ENCODE results near the gene RGS14. TPM values are rescaled to one million over a fixed set of nuclear protein-coding genes. Genes with fewer than 3 reads are reported as not detected.

The RGS14 gene, protein sequence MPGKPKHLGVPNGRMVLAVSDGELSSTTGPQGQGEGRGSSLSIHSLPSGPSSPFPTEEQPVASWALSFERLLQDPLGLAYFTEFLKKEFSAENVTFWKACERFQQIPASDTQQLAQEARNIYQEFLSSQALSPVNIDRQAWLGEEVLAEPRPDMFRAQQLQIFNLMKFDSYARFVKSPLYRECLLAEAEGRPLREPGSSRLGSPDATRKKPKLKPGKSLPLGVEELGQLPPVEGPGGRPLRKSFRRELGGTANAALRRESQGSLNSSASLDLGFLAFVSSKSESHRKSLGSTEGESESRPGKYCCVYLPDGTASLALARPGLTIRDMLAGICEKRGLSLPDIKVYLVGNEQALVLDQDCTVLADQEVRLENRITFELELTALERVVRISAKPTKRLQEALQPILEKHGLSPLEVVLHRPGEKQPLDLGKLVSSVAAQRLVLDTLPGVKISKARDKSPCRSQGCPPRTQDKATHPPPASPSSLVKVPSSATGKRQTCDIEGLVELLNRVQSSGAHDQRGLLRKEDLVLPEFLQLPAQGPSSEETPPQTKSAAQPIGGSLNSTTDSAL
- 2.0 and 6.0 TPM in 2 replicates for total RNA-seq

DNA sequence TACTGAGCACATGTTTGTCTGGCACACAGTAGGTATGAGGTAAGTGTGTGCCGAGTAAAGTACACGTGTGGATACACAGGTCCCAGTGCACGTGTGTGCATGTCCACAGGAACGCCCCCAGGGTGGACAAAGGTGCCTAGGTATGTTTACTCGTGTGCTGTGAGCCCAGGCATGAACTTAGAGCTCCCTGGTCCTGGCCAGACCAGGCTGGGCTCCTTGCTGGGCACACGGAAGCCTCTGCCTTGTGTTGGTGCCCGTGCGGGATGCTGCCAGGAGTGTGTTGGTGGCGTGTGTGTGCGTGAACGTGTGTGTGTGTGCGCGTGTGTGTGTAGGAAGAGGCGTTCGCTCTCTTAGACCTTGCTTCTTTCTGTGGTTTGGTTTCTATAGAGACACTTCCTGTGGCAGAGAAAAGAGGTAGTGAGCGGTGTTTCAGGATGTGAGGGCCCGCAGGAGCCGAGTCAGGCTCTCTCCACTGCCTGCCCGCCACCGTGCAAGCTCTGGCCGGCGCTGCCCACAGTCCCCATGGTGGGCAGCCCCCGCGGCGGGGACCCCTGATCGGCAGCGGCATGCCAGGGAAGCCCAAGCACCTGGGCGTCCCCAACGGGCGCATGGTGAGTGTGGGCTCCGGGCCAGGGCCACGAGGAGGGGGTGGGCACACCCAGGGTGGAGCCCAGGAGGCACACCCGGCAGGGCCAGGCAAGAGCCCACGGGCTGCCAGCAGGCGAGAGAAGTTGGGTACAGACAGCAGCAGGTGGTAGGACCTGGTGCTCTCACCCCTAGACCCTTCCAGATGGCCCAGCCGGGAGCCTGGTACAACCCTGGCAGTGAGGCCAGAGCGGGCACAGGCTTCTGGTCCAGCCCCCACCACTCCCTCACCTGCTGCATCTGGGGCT, at the start of gene RGS14:
Gene RGS14, plus strand, starts transcription at position 466 of the 893 bp plus-strand sequence. Its CDS starts 101 bp downstream, at position 567.

DNA sequence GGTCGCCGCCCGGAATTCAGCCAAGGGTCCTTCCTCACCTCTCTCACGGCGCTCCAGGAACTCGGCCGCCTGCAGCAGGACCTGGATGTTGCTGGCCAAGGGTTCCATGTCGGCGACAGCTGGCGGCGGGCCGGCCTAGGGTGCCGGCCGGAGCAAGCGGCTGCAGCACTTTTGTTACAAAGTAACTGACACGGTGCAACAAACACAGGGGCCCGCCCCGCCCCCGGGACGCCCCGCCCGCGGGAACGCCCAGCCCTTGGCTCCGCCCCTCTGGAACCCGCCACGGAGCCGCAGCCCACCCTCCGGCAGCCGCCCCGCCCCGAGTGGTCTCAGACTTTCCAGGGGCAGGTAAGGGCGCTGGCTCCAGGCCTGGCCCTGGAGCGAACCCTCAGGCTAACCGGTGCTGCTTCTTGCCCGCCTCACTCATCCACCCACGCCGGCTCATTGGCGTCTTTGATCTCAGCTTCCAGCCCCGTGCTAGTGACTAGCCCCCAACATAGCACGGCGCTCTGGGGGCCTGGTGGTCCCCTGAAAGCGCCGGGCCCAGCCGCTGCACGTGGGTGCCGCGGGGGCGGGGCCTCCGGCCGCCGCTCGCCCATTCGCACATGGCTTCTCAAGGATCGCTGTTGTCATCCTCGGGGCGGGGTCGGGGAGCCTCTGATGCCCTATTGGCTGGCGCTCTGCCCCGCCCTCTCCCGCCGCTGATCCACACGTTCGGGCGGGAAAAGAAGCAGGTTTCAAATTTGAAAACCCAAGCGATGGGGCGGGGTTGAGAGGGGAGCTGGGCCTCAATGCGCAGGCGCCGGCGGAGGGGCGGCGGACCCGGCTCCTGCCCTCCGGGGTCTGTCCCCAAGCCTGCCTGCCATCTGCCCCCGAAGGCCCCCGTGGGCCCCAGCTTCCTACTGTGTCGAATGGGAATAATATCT, 45.7 kb upstream of the RGS14 start, which contains the start of gene MXD3:
Gene MXD3, minus strand, starts transcription at position 176 of the 926 bp plus-strand sequence. Its CDS starts 68 bp downstream, at position 108.

DNA sequence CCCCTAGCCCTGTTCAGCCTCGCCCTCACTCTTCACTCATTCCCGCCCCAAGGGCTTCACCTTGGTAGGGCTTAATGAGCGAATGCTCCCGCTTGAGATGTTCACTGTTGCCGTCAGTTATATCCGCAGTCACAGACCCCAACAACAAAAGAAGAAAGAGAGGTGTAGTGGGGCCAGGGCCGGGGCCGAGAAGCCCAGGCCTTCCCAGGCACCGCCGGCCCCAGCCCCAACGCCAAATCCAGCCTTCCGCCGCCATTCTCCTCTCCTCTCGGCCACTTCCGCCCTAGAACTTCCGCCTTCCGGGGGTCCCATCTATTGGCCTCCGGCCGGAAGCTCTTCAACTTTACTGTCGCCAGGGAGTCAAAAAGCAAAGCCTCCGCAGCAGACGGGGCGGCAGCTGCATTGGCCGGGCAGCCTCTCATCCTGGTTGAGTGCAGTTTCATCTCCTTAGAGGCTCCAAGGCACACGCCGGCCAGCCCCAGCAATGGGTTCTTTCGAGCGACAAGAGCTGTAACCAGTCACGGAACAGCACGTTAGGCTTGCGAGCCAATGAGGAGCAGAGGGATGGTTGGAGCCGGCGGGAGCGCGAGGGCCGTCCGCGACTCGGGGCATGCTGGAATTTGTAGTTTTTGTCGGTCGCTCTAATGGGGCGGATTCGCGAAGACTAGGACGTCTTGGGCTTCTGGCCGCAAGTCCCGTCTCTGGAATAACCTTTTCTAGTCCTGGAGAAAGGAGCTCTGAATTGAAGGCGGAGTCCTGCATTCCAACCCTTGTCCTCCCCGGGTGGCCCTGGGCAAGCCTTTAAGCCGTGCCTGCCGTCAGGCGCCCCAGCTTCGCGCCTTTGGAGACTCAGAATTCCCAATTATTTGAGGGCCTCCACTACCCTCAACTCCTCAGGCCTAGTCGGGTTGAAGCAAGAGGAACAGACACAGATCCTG, 6.1 kb upstream of the RGS14 start, which contains the start of gene LMAN2:
Gene LMAN2, minus strand, starts transcription at position 277 of the 938 bp plus-strand sequence. Its CDS starts 21 bp downstream, at position 256.

DNA sequence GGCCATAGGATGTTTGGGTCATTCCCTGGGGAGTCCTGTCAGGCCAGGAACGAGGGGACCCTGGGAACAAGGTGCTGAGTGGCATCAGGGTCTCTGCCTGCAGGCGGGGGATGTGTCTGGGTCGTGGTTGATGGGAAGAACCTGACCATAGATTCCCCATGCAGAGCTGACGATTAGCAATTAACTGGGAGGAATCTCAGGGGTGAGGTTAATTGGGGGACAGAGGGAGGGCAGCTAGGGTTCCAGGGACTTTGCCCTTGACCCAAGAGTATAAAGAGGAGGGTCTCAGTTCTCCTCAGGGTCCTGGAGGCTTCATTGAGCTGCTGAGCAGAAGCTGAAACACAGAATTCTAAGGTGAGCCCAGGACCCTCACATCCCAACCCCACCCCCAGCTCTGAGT, 26.4 kb downstream of the RGS14 start, which contains the start of gene SLC34A1:
Gene SLC34A1, plus strand, starts transcription at position 301 of the 400 bp plus-strand sequence. CDS start 1,308 bp downstream, outside the sequence.

DNA sequence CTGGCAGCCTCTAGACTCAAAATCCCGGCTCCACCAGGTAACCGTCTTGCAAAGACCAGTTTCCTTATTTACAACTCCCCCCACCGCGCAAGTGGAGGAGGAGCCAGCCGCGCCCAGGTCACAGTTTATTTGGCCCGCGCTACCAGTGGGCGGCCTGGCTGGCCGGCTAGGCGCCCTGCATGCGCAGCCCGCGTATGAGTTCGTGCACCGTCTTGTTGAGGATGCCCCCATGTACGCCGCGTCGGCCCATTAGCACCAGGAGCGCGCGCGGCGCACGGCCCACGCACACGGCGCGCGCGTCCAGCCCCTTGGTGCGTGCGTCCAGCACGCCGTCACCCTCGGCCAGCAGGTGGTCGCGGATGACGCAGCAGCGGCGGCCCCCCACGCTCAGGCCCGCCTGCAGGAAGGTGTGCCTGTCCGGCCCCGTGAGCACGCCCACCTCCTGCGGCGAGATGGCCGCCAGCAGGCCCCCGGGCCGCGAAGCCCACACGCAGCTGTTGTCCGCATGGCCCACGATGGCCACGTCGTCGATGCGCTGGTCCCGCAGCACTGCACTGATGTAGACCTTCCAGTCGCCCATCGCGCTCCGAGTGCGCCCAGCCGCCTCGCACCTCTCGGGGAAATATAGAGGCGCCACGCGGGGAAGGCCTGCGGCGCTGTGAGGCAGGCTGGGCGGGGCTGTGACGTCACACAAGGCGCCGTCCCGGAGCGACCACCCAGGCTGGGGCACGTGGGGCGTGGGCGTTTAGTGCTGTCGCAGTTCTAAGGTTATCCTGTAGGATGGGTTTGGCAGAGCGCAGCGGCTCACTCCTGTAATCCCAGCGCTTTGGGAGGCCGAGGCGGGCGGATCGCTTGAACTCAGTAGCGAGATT, 42.5 kb downstream of the RGS14 start, which contains the start of gene PFN3:
Gene PFN3, minus strand, starts transcription at position 665 of the 872 bp plus-strand sequence. Its CDS starts 85 bp downstream, at position 580.

DNA sequence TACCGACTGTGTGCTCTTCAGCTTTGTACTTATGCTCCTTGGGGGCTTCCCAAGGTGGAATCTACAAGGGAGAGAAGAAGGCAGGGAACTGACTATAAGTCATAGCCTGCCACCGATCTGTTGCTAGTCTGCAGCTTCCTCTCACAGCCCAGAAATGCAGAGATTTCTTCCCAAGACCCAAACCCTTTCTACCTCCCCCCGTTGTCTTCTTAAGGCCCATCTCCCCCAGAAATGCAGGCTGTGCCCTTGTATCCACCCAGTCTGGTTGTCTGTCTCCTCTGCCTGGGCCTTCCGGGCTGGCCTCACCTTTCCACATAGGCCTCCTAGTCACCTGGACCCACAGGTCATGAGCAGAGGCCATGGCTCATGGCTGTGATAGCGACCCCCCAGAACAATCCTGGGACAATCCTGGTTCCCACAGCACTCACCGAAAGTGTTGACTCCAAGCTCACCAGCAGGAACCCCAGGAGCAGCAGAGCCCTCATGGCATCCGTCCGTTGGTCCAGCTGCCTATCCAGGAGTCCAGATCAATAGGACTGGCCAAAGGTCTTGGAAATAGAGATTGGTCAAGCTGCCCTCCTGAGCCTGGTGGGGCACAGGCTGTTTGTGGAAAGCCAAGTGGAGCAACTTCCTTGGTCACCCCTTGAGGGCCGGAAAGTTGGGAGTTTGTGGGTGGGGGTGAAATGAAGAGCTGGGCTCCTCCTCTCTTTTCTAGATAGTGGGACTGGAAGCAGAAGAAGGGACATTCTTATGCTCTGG, 51.5 kb downstream of the RGS14 start, which contains the start of gene F12:
Gene F12, minus strand, starts transcription at position 522 of the 759 bp plus-strand sequence. Its CDS starts 37 bp downstream, at position 485.

Other genes starting within 250 kb of the RGS14 start
- gene NSD1, start 224.2 kb upstream of the RGS14 start, total RNA-seq = 25.1 and 53.0 TPM in 2 replicates
- 15.7 and 16.1 TPM in 2 replicates for gene RAB24, start 54.2 kb upstream of the RGS14 start, total RNA-seq
- gene PRELID1, start 54.1 kb upstream of the RGS14 start, total RNA-seq = 104 and 118 TPM in 2 replicates
- 18.1 and 26.1 TPM in 2 replicates for gene MXD3, start 46.0 kb upstream of the RGS14 start, total RNA-seq
- 332 and 421 TPM in 2 replicates for gene LMAN2, start 6.3 kb upstream of the RGS14 start, total RNA-seq
- not detected in 2 replicates for gene SLC34A1, start 26.5 kb downstream of the RGS14 start, total RNA-seq
- gene PFN3, start 42.7 kb downstream of the RGS14 start, total RNA-seq = not detected in 2 replicates
- gene F12, start 51.6 kb downstream of the RGS14 start, total RNA-seq = 0.69 and 1.3 TPM in 2 replicates
- 21.2 and 30.5 TPM in 2 replicates for gene GRK6, start 68.8 kb downstream of the RGS14 start, total RNA-seq
- 1.6 TPM in 2 replicates for gene PRR7, start 88.9 kb downstream of the RGS14 start, total RNA-seq
- gene DBN1, start 115.7 kb downstream of the RGS14 start, total RNA-seq = 98.1 and 207 TPM in 2 replicates
- gene PDLIM7, start 139.7 kb downstream of the RGS14 start, total RNA-seq = 34.5 and 79.9 TPM in 2 replicates
- gene DOK3, start 151.9 kb downstream of the RGS14 start, total RNA-seq = 3.4 and 4.5 TPM in 2 replicates
- gene DDX41, start 159.0 kb downstream of the RGS14 start, total RNA-seq = 86.0 and 127 TPM in 2 replicates
- gene FAM193B, start 196.6 kb downstream of the RGS14 start, total RNA-seq = 12.6 and 25.1 TPM in 2 replicates
- gene TMED9, start 234.3 kb downstream of the RGS14 start, total RNA-seq = 128 and 228 TPM in 2 replicates
- gene B4GALT7, start 242.2 kb downstream of the RGS14 start, total RNA-seq = 18.1 and 29.5 TPM in 2 replicates

Measured in bladder microvascular endothelial cell (primary cell).